ENCODE results near the gene ZNHIT2. TPM values are rescaled to one million over a fixed set of nuclear protein-coding genes. Genes with fewer than 3 reads are reported as not detected.

Gene ZNHIT2
- total and polyA plus RNA-seq, 2 of the 13 experiments (the other 11 are each of a cell fraction or from before 2014, with no cell fraction given): 1.1 to 6.5 TPM

DNA sequence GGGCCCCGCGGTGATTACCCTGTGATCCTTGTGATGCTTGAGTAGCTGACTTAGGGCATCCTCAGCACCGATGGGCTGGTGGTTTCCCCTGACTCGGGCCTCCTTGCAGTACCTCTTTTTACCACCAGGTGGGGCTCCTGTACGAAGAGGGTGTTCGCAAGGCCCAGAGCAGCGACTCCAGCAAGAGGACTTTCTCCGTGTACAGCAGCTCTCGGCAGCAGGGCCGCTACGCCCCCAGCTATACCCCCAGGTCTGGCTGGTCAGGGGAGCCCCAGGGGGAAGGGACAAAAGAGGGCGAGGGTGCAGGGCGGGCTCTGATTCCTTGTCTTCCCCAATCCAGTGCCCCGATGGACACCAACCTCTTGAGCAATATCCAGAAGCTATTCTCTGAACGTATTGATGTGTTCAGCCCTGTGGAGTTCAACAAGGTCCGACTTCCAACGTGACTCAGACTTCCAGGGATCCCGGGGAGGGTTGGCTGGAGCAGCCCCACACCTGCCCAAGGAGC is 7.1 kb downstream of the ZNHIT2 start (continued):
- TF ChIP-seq, protein P1, sequence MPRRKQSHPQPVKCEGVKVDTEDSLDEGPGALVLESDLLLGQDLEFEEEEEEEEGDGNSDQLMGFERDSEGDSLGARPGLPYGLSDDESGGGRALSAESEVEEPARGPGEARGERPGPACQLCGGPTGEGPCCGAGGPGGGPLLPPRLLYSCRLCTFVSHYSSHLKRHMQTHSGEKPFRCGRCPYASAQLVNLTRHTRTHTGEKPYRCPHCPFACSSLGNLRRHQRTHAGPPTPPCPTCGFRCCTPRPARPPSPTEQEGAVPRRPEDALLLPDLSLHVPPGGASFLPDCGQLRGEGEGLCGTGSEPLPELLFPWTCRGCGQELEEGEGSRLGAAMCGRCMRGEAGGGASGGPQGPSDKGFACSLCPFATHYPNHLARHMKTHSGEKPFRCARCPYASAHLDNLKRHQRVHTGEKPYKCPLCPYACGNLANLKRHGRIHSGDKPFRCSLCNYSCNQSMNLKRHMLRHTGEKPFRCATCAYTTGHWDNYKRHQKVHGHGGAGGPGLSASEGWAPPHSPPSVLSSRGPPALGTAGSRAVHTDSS (CRISPR knock-in tag; conservative IDR thresholded peaks at IDR 0.05): no peak
- TF ChIP-seq PHF20 (CRISPR knock-in tag; IDR thresholded peaks at IDR 0.05) (peak; percentile 19; the same call in 1 of the 2 replicates), SPEN (CRISPR knock-in tag; IDR thresholded peaks at IDR 0.05; ENCODE audit: low read depth) (peak; percentile 45; the same call in 1 of the 2 replicates), NFATC3 (CRISPR knock-in tag; IDR thresholded peaks at IDR 0.05) (no peak), ZNF431 (CRISPR knock-in tag; IDR thresholded peaks at IDR 0.05; ENCODE audit: borderline replicate concordance, low read depth) (no peak), ZNF251 (CRISPR knock-in tag; IDR thresholded peaks at IDR 0.05) (no peak), ATF1 (CRISPR knock-in tag; IDR thresholded peaks at IDR 0.05) (no peak), MTA3 (CRISPR knock-in tag; IDR thresholded peaks at IDR 0.05) (no peak), ZNF605 (CRISPR knock-in tag; IDR thresholded peaks at IDR 0.05) (0 out of 2 replicates have a peak, but pooled peaks have one; percentile 11), EEA1 (CRISPR knock-in tag; IDR thresholded peaks at IDR 0.05; ENCODE audit: borderline replicate concordance) (no peak)
- TF ChIP-seq, protein P2, sequence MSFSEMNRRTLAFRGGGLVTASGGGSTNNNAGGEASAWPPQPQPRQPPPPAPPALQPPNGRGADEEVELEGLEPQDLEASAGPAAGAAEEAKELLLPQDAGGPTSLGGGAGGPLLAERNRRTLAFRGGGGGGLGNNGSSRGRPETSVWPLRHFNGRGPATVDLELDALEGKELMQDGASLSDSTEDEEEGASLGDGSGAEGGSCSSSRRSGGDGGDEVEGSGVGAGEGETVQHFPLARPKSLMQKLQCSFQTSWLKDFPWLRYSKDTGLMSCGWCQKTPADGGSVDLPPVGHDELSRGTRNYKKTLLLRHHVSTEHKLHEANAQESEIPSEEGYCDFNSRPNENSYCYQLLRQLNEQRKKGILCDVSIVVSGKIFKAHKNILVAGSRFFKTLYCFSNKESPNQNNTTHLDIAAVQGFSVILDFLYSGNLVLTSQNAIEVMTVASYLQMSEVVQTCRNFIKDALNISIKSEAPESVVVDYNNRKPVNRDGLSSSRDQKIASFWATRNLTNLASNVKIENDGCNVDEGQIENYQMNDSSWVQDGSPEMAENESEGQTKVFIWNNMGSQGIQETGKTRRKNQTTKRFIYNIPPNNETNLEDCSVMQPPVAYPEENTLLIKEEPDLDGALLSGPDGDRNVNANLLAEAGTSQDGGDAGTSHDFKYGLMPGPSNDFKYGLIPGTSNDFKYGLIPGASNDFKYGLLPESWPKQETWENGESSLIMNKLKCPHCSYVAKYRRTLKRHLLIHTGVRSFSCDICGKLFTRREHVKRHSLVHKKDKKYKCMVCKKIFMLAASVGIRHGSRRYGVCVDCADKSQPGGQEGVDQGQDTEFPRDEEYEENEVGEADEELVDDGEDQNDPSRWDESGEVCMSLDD (CRISPR knock-in tag; IDR thresholded peaks at IDR 0.05; ENCODE audit: borderline replicate concordance): no peak
- TF ChIP-seq, protein P3, sequence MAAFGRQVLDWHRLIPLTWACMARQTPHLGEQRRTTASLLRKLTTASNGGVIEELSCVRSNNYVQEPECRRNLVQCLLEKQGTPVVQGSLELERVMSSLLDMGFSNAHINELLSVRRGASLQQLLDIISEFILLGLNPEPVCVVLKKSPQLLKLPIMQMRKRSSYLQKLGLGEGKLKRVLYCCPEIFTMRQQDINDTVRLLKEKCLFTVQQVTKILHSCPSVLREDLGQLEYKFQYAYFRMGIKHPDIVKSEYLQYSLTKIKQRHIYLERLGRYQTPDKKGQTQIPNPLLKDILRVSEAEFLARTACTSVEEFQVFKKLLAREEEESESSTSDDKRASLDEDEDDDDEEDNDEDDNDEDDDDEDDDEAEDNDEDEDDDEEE (CRISPR knock-in tag; IDR thresholded peaks at IDR 0.05): no peak
- TF ChIP-seq, protein P4, sequence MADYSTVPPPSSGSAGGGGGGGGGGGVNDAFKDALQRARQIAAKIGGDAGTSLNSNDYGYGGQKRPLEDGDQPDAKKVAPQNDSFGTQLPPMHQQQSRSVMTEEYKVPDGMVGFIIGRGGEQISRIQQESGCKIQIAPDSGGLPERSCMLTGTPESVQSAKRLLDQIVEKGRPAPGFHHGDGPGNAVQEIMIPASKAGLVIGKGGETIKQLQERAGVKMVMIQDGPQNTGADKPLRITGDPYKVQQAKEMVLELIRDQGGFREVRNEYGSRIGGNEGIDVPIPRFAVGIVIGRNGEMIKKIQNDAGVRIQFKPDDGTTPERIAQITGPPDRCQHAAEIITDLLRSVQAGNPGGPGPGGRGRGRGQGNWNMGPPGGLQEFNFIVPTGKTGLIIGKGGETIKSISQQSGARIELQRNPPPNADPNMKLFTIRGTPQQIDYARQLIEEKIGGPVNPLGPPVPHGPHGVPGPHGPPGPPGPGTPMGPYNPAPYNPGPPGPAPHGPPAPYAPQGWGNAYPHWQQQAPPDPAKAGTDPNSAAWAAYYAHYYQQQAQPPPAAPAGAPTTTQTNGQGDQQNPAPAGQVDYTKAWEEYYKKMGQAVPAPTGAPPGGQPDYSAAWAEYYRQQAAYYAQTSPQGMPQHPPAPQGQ (CRISPR knock-in tag; IDR thresholded peaks at IDR 0.05; ENCODE audit: borderline replicate concordance): no peak
- TF ChIP-seq, protein P5, sequence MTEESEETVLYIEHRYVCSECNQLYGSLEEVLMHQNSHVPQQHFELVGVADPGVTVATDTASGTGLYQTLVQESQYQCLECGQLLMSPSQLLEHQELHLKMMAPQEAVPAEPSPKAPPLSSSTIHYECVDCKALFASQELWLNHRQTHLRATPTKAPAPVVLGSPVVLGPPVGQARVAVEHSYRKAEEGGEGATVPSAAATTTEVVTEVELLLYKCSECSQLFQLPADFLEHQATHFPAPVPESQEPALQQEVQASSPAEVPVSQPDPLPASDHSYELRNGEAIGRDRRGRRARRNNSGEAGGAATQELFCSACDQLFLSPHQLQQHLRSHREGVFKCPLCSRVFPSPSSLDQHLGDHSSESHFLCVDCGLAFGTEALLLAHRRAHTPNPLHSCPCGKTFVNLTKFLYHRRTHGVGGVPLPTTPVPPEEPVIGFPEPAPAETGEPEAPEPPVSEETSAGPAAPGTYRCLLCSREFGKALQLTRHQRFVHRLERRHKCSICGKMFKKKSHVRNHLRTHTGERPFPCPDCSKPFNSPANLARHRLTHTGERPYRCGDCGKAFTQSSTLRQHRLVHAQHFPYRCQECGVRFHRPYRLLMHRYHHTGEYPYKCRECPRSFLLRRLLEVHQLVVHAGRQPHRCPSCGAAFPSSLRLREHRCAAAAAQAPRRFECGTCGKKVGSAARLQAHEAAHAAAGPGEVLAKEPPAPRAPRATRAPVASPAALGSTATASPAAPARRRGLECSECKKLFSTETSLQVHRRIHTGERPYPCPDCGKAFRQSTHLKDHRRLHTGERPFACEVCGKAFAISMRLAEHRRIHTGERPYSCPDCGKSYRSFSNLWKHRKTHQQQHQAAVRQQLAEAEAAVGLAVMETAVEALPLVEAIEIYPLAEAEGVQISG (CRISPR knock-in tag; IDR thresholded peaks at IDR 0.05): 0 out of 2 replicates have a peak, but pooled peaks have one; percentile 17
- TF ChIP-seq, protein P6, sequence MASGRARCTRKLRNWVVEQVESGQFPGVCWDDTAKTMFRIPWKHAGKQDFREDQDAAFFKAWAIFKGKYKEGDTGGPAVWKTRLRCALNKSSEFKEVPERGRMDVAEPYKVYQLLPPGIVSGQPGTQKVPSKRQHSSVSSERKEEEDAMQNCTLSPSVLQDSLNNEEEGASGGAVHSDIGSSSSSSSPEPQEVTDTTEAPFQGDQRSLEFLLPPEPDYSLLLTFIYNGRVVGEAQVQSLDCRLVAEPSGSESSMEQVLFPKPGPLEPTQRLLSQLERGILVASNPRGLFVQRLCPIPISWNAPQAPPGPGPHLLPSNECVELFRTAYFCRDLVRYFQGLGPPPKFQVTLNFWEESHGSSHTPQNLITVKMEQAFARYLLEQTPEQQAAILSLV (CRISPR knock-in tag; IDR thresholded peaks at IDR 0.05; ENCODE audit: borderline replicate concordance): peak; percentile 64; the same call in 1 of the 2 replicates
- TF ChIP-seq, protein P7, sequence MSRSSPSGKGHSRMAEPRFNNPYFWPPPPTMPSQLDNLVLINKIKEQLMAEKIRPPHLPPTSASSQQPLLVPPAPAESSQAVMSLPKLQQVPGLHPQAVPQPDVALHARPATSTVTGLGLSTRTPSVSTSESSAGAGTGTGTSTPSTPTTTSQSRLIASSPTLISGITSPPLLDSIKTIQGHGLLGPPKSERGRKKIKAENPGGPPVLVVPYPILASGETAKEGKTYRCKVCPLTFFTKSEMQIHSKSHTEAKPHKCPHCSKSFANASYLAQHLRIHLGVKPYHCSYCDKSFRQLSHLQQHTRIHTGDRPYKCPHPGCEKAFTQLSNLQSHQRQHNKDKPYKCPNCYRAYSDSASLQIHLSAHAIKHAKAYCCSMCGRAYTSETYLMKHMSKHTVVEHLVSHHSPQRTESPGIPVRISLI (CRISPR knock-in tag; IDR thresholded peaks at IDR 0.05; ENCODE audit: borderline replicate concordance): no peak
